GM12875 (cell line): ENCODE results near the gene HES3.

Experiments used
- H3K4me3 ChIP-seq: one replicate; pipeline ENCODE4 v1.5.1; 2011; ENCODE audit warnings: low read depth, low read length, control low read depth
- CTCF ChIP-seq: IDR thresholded peaks from 2 replicates; pipeline ENCODE4 v1.5.1; 2011; ENCODE audit warnings: low read depth, mild to moderate bottlenecking, control low read depth, inconsistent platforms, low read length, moderate library complexity, borderline replicate concordance; ENCODE audit not compliant: insufficient read depth

Gene HES3

DNA sequence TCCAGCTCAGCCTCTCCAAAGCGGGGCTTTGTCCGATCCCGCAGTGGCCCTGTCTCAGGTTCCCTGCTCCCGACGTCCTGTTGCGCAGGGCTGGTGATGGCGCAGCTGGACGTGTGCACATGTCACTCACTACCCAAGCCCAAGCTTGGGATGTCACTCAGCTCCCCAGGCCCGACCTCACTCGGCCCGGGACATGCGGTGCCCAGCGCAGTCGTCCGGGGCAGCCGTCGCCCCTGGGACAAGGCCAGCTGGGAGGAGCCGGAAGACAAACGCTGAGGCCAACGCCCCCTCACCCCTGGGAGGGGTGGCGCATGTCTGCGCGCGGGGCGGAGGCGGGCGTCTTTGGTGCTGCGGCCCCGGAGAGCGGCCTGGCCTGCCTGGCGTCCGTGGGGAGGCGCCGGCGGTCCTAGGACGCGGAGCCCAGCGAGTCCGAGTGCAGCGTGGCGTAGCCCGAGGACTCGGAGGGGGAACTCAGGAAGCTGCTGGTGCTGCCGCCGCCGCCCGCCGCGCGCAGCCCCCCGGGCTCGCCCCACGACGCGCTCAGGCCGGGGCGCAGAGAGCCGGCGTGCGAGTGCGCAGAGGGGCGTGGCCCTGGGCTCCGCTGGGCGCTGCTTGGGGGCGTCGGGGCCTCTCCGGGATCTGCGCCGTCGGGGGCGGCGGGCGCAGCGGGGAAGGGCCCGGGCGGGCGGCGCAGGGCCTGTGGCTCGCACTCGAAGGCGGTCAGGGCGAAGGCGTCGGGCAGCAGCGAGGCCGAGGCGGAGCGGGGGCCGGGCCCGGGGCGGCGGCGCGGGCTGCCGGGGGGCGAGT, 5.2 kb downstream of the HES3 start:
- no peak overlapping the region for H3K4me3 ChIP-seq
- no peak for TF ChIP-seq CTCF

GRCh38 chr1:6249739-6250689, 6.0 kb downstream of the HES3 start:
- no peak for TF ChIP-seq CTCF
- H3K4me3 ChIP-seq = no peak overlapping the region

GRCh38 chr1:6251233-6251632, 7.3 kb downstream of the HES3 start:
- H3K4me3 ChIP-seq = no peak overlapping the region
- TF ChIP-seq CTCF = no peak

- TF ChIP-seq CTCF = no peak
- H3K4me3 ChIP-seq = no peak overlapping the region
These were observed 7.8 kb downstream of the HES3 start for GRCh38 chr1:6251681-6252373.

DNA sequence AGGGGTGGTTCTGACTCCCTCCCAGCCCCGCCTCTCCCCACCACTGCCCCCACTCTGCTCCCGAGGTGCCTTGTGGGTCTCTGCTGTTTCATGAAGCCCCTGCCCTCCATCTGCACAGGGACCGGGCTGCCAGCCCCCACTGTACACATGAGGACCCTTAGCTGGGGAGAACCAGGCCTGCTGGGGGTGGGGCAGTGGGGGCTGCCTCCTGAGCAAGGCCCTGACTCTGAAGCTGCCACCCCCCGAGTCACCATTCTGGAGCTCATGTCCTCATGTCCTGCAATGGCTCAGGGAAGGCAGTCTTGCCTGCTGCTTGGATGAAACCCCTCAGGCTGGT, 8.4 kb downstream of the HES3 start:
- no peak overlapping the region for H3K4me3 ChIP-seq
- no peak for TF ChIP-seq CTCF

DNA sequence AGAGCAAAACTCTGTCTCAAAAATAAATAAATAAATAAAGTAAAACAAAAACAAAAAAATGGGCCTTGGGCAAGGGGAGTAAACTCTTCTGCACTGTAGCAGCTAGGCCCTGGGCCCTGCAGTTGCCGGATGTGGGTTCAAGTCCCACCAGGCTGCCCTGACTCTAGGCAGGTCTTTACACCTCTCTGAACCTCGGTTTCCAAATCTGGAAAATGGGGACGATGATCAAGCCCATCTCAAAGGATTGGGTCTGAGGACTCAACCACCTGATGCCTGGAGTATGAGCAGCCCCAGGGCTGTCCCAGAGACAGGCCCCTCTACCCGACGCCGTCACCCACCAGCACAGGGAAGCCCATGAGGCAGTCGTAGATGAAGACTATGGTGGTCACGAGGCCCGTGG, 9.4 kb downstream of the HES3 start:
- H3K4me3 ChIP-seq = no peak overlapping the region
- no peak for TF ChIP-seq CTCF
